Activated T-helper 1 cell treated with anti-CD3 and anti-CD28 coated beads, Interleukin-2, amount 50 U/mL, for 16 hours (primary cell): ENCODE results near the gene UAP1L1.

Experiments
- DNase-seq, 2 donors: peaks; one replicate each; pipeline ENCODE4 v3.0.0-alpha.2; 2020; ENCODE audit warnings: low read depth in 1 of 2, low spot score in 1 of 2

The UAP1L1 gene

GRCh38 chr9:137095664-137096517 lies 18.6 kb downstream of the UAP1L1 start:
- DNase-seq = peak; percentile 68 to 75

- DNase-seq = no peak
Observed at GRCh38 chr9:137096785-137097546, 19.6 kb downstream of the UAP1L1 start.

- DNase-seq = no peak
Observed at GRCh38 chr9:137097761-137098462, 20.6 kb downstream of the UAP1L1 start.

GRCh38 chr9:137099231-137099630 lies 21.9 kb downstream of the UAP1L1 start:
- no peak for DNase-seq

DNA sequence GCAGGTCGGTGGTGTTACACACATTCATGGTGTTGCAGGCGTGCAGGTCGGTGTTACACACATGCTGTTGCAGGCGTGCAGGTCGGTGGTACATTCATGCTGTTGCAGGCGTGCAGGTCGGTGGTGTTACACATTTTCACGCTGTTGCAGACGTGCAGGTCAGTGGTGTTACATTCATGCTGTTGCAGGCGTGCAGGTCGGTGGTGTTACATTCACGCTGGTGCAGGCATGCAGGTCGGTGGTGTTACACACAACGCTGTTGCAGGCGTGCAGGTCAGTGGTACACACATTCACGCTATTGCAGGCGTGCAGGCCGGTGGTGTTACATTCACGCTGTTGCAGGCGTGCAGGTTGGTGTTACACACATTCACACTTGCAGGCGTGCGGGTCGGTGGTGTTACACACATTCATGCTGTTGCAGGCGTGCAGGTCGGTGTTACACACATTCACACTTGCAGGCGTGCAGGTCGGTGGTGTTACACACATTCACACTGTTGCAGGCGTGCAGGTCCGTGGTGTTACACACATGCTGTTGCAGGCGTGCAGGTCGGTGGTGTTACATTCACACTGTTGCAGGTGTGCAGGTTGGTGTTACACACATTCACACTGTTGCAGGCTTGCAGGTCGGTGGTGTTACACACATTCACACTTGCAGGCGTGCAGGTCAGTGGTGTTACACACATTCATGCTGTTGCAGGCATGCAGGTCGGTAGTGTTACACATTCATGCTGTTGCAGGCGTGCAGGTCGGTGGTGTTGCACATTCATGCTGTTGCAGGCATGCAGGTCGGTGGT lies 26.1 kb downstream of the UAP1L1 start:
- DNase-seq = no peak

DNA sequence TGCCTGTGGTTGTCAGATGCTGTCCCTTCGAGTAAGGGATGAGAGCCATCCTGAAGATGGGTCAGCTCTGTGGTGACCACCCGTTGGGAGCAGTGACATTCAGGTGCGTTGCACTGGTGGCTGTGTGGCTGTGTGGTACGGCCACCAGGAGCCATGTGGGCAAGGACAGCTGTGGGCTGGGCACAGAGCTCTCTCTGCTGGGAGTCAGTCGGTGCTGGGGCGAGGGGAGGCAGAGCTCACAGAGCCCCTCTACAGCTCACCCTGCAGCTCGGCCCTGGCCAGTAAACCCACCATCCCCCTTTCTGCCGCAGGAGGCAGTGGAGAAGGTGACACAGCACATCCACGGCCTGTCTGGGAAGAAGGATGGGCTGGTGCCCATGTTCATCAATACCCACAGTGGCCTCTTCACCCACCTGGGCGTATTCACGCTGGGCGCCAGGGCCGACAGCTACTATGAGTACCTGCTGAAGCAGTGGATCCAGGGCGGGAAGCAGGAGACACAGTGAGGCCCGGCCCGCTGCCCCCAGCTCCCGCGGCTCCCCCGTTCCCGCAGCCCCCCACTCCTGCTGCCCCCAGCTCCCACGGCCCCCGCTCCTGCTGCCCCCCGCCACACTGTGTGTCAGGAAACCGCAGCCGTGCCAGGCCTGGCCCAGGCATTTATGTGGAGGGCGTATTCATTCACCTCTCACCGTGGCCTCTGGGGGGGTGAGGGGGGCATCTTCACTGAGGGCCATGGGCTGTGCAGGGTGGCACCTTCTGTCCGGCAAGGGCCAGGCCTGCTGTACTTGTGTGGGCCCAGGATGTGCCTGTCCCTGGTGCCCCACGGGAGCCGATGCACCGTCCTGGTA lies 28.7 kb downstream of the UAP1L1 start:
- DNase-seq = no peak

GRCh38 chr9:137106662-137107250 lies 29.4 kb downstream of the UAP1L1 start:
- DNase-seq = no peak

DNA sequence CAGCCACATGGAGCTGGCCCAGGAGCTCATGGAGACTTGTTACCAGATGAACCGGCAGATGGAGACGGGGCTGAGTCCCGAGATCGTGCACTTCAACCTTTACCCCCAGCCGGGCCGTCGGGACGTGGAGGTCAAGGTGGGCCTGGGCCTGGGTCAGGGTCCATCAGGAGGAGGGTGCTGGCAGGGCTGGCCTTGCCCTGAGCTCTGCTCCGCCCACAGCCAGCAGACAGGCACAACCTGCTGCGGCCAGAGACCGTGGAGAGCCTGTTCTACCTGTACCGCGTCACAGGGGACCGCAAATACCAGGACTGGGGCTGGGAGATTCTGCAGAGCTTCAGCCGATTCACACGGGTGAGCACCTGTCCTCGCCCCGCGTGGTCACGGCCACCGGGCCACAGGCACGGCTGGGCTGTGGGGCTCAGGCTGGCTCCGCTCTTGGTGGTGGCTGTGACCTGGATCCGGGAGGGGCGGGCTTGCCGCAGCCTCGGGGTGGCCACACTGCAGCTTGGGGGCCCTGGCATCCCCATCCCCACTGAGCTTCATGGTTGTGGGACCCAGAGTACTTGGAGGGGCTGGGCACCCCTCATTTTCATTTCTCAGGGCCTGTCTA lies 30.1 kb downstream of the UAP1L1 start:
- no peak for DNase-seq

DNA sequence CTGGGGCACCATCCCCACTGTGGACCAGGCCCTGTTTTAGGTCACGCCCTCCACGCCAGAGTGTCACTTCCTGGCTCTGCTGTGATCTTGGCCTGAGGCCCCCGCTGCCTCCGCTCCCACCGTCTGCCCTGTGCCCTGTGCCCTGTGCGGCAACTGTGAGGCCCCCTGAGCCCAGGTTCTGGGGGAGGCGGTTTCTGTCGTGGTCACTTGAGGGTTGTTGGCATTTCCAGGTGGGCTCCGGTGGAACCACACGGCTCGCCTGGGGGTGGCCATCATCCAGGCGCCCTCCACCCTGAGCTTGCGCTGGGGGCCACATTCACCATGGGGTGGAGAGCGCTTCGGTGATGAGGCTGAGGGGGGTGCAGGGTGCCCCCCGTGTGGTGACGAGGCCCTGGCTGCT lies 30.7 kb downstream of the UAP1L1 start:
- DNase-seq = no peak

DNA sequence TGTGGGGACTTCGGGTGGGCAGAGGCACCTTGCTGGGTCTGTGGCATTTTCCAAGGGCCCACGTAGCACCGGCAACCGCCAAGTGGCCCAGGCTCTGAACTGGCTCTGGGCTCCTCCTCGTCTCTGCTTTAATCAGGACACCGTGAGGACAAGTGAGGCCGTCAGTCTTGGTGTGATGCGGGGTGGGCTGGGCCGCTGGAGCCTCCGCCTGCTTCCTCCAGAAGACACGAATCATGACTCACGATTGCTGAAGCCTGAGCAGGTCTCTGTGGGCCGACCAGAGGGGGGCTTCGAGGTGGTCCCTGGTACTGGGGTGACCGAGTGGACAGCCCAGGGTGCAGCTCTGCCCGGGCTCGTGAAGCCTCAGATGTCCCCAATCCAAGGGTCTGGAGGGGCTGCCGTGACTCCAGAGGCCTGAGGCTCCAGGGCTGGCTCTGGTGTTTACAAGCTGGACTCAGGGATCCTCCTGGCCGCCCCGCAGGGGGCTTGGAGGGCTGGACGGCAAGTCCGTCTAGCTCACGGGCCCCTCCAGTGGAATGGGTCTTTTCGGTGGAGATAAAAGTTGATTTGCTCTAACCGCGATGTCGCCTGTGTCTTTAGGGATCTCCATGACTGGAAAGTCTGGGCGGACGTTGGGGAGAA lies 31.4 kb downstream of the UAP1L1 start:
- DNase-seq = no peak

GRCh38 chr9:137109250-137110146 lies 32.2 kb downstream of the UAP1L1 start:
- no peak for DNase-seq

GRCh38 chr9:137110147-137110910 lies 33.0 kb downstream of the UAP1L1 start:
- DNase-seq = no peak

DNA sequence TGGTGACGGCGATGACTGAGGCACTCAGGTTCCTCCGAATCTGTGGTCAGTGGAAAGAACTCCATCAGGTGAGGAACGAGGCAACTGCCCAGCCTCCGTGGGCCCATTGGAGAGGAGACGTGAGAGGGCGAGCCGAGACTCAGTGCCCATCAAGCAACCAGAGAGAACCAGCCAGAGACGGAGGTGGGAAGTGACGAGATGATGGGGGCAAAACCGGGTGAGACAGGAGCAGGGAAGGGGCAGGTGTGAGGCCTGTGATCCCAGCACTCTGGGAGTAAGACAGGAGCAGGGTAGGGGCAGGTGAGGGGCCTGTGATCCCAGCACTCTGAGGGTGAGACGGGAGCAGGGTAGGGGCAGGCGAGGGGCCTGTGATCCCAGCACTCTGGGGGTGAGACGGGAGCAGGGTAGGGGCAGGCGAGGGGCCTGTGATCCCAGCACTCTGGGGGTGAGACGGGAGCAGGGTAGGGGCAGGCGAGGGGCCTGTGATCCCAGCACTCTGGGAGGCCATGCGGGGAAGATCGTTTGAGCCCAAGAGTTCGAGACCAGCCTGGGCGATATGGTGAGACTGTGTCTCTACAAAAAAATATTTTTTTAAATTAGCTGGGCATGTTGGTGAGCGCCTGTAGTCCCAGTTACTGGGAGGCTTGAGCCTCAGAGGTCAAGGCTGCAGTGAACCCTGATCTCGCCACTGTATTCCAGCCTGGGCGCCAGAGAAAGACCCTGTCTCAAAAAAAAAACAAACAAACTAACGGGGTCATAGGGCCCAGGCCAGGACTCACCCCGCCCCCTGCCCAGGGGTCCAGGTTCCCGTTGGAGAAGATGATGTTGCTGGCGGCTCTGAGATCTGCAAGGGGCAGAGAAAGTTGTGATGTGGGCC lies 33.8 kb downstream of the UAP1L1 start:
- no peak for DNase-seq

DNA sequence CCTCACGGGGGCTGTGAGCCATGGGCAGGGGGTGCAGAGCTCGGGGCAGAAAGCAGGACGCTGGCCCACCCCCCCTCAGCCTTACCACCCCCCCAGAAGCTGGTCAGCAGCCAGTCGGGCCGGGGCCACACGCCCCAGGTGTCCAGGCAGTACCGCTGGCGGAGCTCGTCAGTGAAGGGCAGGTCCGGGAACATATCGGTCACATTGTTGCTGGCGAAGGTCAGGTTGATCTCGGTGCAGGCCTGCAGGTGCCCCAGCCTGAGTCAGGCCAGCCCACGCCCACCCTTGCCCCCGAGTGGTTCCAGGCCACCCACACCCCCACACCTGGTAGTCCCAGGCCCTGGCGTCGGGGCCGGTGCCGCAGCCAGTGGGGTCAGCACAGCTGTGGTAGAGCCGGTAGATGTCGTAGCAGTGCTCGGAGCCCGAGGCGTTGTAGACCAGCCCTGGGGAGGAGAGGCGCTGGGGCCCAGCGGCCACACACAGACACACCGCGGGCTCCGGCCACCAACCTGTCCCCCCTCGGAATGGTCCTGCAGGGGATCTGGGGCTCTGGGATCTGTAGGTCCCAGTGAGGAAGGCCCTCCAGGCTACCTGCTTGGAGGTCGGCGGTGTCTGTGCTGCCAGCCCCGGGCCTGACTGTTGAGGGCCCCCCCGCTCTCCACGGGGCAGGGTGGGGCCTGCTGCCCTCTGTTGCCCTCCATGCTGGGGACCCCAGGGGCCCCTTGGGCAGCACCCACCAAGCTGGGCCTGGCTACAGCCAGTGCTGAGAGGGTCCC lies 34.7 kb downstream of the UAP1L1 start:
- no peak for DNase-seq
